ENCODE measurements around the gene ONECUT1.

ONECUT1 gene

GRCh38 chr15:52731732-52732470 is 58.2 kb downstream of the ONECUT1 start:
- ATAC-seq (no peak), DNase-seq (no peak)

- ATAC-seq (no peak), DNase-seq (no peak)
Measured at GRCh38 chr15:52731004-52731403, 59.1 kb downstream of the ONECUT1 start.

- DNase-seq (no peak), ATAC-seq (no peak)
Measured at GRCh38 chr15:52730594-52730993, 59.5 kb downstream of the ONECUT1 start.

DNA sequence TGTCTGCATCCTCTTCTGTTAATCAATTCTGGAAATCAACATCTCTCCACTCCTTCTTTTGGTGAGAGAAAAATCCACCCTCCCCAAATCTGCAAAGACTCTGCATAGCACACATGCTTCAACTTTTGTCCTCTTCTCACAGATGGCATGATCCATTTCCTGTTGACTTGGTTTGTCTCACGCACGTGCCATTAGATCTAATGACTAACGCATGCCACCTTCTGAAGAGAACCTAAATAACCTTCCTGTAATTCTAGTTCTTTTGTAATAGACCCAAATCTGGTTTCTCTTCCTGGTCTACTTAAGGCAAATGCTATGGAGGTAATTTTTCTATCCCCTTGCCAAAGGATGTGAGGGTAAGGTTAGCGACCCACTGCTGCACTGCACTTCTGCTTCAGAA is 60.0 kb downstream of the ONECUT1 start:
- ATAC-seq = peak; percentile 52
- DNase-seq = no peak

DNA sequence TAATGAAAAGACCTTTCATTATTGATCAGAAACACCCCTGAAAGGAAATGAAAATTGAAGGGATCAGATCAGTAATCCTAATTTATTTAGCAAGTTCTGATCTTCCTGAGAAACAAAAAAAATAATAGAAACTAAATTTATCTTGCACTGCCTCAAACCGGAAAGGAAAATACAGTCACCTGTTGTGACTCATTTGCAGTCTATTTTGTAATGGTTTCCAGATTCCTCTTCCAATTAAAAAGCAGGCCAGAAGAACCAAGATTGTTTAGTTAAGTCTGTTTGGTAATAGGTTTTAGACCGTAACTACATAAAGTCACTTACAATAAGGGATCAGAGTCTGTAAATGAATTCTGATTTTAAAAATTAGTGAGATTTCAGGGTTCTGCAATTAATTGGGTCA is 61.2 kb downstream of the ONECUT1 start:
- DNase-seq = no peak
- no peak for ATAC-seq

DNA sequence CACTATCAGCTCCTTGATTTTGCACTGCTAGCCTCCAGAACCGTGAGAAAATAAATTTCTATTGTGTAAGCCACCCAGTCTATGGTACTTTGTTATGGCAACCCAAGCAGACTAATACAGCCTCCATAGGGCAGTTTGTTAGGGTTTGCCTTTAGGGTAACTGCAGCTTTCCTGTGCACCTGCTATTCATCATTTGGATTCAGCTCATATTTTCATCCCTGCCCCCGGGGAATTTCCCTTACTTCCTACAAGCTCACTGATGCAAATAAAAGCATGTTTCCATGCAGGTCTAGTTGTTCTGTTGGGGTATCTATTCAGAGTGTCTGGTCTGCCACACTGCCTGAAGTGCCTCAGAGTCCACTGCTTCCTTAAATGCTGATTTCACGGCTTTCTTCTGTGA is 62.3 kb downstream of the ONECUT1 start:
- DNase-seq (no peak), ATAC-seq (no peak)

DNA sequence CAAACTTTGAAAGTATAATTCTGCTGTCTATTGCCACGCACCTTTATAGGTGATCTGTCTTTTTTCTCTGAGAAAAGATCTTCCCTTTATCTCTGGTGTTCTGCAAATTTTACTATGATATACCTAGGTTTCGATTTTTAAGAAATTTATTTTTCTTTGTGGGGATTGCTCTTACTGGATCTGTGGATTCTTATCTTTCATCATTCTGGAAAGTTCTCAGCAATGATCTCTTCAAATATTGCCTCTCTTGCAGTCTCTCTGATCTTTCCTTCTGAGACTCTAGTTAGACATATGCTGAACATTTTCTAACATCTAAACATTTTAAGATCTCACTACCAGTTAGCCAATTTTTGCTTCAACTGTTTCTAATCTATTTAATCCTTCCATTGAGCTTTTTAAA is 63.9 kb downstream of the ONECUT1 start:
- no peak for DNase-seq
- ATAC-seq = no peak

DNA sequence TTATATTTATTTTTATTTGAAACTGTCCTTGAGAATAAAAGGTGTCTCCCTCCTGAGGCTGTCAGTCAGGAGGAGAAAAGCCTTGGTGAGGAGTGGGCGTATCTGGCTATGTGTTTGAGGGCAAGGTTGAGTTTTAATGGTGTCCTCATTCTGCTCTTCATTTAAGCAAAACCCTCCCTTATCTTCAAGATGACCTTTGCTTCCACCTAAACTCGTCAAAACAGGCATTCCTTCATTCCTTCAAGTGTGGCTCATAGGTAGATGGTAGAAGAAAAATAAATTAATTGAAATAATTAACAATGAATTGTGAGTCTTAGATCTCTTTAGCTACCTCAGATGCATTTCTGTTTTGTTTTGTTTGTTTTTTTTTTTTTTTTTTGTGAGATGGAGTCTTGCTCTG is 71.6 kb downstream of the ONECUT1 start:
- DNase-seq (no peak), ATAC-seq (no peak)

- DNase-seq = no peak
- no peak for ATAC-seq
Measured at GRCh38 chr15:52717924-52718323, 72.2 kb downstream of the ONECUT1 start.

DNA sequence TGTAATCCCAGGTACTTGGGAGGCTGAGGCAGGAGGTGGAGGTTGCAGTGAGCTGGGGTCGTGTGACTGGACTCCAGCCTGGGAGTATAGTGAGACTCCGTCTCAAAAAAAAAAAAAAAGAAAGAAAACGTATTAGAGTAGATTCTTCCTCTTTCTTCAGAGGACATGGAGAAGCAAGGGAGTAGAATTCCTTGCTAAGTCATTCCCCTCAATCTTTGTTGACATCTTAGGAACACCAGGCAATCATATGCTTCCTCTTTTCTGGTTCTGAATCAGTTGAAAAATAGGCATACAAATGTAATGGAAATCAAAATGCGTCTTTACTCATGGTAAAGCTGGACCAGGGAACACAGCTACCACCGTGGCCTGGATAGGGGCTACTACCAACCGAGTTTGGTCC is 72.7 kb downstream of the ONECUT1 start:
- DNase-seq (no peak), ATAC-seq (no peak)

DNA sequence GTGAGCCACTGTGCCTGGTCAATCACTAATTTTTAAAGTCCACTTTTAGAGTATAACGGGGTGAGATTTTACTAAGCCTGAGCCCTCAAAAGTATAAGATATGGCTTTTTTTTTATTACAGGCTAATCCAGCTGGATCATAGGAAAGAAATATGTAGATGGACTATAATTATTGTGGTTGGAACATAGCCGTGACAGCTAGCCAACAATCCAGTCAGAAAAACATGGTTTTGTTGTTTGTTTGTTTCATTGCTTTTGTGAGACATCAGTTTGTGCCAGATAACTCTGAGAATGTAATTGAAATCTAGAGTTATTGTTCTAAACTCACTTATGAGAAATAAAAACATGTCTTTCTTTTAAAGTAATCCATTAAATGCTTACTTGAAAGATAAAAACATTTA is 73.6 kb downstream of the ONECUT1 start:
- no peak for DNase-seq
- no peak for ATAC-seq

- DNase-seq (no peak), ATAC-seq (no peak)
Measured at GRCh38 chr15:52715411-52715810, 74.7 kb downstream of the ONECUT1 start.

DNA sequence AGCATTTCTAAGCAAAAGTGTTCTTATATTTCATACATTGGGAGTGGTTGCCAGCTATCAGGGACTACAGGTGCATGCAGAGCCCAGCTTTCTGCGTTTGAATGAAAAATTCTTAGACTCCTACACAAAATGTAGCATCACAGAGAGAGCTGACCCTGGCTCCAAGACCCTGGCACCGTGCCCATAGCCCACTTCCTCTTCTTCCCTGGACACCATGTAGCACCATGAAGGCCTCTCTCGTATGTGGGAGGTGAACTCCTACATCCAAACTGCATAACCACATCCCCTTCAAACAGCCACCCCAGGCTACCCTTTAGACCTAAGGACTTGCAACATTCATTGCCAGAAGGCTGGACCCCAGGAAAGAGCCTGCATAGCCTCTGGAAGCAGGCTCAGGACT is 75.2 kb downstream of the ONECUT1 start:
- ATAC-seq (no peak), DNase-seq (no peak)

- ATAC-seq (no peak), DNase-seq (no peak)
Measured at GRCh38 chr15:52710708-52711389, 79.3 kb downstream of the ONECUT1 start.

GRCh38 chr15:52710050-52710707 is 80.0 kb downstream of the ONECUT1 start:
- DNase-seq (no peak), ATAC-seq (no peak)

DNA sequence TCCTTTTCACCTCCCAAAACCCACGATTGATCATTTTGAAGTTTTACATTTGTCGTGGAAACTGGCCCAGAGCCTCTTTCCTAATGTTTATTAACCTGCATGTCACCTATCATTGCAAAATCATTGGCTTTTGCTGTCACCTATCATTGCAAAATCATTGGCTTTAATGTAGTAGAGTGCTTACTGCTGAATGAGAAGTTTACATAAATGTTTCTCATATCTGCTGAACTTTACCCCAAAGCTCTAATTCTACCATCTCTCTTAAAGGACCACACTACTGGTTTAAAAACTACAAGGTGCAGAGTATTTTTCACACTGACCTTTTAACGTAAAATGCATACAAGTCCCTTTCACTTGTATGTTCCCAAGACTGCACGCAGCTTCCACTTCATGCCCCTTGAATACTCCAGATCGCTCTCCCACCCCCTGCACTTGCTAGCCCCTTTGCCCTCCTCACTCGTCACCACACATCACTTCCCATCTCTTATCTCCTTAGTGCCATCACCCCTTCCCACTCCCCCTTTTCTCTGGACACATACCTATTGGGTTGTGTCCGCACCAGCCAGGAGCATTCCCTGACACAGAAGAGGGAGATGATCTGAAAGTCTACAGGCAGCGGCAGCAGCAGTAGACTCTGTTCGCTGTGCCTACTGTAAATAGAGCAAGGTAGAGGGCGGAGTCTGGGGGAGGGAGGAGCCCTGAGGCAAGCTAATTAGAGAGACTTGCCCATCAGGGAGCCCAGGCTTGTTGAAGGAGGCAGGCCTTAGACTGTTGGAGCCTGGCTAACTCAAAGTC is 80.8 kb downstream of the ONECUT1 start:
- ATAC-seq (peak; percentile 46), DNase-seq (peak; percentile 12)

All from stimulated activated naive CD8-positive, alpha-beta T cell treated with anti-CD3 and anti-CD28 coated beads, Interleukin-15, Interleukin-2, amounts not matched to agents 100 U/mL and 50 U/mL, for 24 hours (primary cell).